ENCODE measurements around the gene SAFB2.
"Not testable (repeated sequence)": the region's sequence is repeated elsewhere in the genome, so short reads cannot be mapped to it uniquely, and the experiment has no call there.

Gene SAFB2

GRCh38 chr19:5632241-5632612, 9.7 kb upstream of the SAFB2 start:
- DNase-seq = no peak

GRCh38 chr19:5631567-5632240, 9.1 kb upstream of the SAFB2 start:
- no peak for DNase-seq

- no peak for DNase-seq
Observed at GRCh38 chr19:5628919-5629481, 6.4 kb upstream of the SAFB2 start.

GRCh38 chr19:5628461-5628860, 5.9 kb upstream of the SAFB2 start:
- DNase-seq = no peak

GRCh38 chr19:5627395-5627904, 4.9 kb upstream of the SAFB2 start:
- no peak for DNase-seq

GRCh38 chr19:5625641-5626040, 3.1 kb upstream of the SAFB2 start:
- no peak for DNase-seq

- DNase-seq = no peak
Observed at GRCh38 chr19:5624741-5625278, 2.2 kb upstream of the SAFB2 start.

- no peak for DNase-seq
Observed at GRCh38 chr19:5624018-5624663, 1.6 kb upstream of the SAFB2 start.

- no peak for DNase-seq
Observed at GRCh38 chr19:5623397-5624017, 931 bp upstream of the SAFB2 start.

- no peak for DNase-seq
Observed at GRCh38 chr19:5621945-5622464, 571 bp downstream of the SAFB2 start.

- no peak for DNase-seq
Observed at GRCh38 chr19:5621311-5621944, 1.1 kb downstream of the SAFB2 start.

- no peak for DNase-seq
Observed at GRCh38 chr19:5619946-5620345, 2.6 kb downstream of the SAFB2 start.

GRCh38 chr19:5618591-5618990, 4.0 kb downstream of the SAFB2 start:
- DNase-seq = no peak

GRCh38 chr19:5617080-5617479, 5.5 kb downstream of the SAFB2 start:
- no peak for DNase-seq

GRCh38 chr19:5615756-5616327, 6.7 kb downstream of the SAFB2 start:
- DNase-seq = no peak

- DNase-seq = no peak
Observed at GRCh38 chr19:5612891-5613865, 9.4 kb downstream of the SAFB2 start.

GRCh38 chr19:5609881-5610448, 12.6 kb downstream of the SAFB2 start:
- DNase-seq = no peak

- not testable (repeated sequence) for DNase-seq
Observed at GRCh38 chr19:5608766-5609165, 13.8 kb downstream of the SAFB2 start.

- no peak for DNase-seq
Observed at GRCh38 chr19:5608291-5608690, 14.3 kb downstream of the SAFB2 start.

- no peak for DNase-seq
Observed at GRCh38 chr19:5607318-5608275, 15.0 kb downstream of the SAFB2 start.

Data from 8988T (cell line).